ENCODE data around the gene FLT3. TPM values are rescaled to one million over a fixed set of nuclear protein-coding genes. Genes with fewer than 3 reads are reported as not detected.

Gene FLT3
- total and polyA plus RNA-seq, 9 of the 15 experiments (the other 6 are each of a cell fraction or from before 2014, with no cell fraction given) = not detected

GRCh38 chr13:28049880-28050875, 50.2 kb downstream of the FLT3 start (continued):
- TF ChIP-seq SOX6 (IDR thresholded peaks at IDR 0.05) = no peak
- TF ChIP-seq, protein P1, sequence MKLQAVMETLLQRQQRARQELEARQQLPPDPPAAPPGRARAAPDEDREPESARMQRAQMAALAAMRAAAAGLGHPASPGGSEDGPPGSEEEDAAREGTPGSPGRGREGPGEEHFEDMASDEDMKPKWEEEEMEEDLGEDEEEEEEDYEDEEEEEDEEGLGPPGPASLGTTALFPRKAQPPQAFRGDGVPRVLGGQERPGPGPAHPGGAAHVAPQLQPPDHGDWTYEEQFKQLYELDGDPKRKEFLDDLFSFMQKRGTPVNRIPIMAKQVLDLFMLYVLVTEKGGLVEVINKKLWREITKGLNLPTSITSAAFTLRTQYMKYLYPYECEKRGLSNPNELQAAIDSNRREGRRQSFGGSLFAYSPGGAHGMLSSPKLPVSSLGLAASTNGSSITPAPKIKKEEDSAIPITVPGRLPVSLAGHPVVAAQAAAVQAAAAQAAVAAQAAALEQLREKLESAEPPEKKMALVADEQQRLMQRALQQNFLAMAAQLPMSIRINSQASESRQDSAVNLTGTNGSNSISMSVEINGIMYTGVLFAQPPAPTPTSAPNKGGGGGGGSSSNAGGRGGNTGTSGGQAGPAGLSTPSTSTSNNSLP (IDR thresholded peaks at IDR 0.05; ENCODE audit: borderline replicate concordance, low read depth, low read length) = no peak
- TF ChIP-seq TOE1 (IDR thresholded peaks at IDR 0.05; ENCODE audit: borderline replicate concordance) = no peak
- no peak for TF ChIP-seq TOE1 (CRISPR knock-in tag; IDR thresholded peaks at IDR 0.05; ENCODE audit: borderline replicate concordance, low read depth)
- TF ChIP-seq BCOR (IDR thresholded peaks at IDR 0.05) = no peak
- TF ChIP-seq BMI1 (IDR thresholded peaks at IDR 0.05; ENCODE audit: low read length) = no peak
- no peak for TF ChIP-seq TRIM28 (IDR thresholded peaks at IDR 0.05)
- TF ChIP-seq NELFE (IDR thresholded peaks at IDR 0.05; ENCODE audit: insufficient read depth, insufficient read length) = no peak
- TF ChIP-seq, protein P2, sequence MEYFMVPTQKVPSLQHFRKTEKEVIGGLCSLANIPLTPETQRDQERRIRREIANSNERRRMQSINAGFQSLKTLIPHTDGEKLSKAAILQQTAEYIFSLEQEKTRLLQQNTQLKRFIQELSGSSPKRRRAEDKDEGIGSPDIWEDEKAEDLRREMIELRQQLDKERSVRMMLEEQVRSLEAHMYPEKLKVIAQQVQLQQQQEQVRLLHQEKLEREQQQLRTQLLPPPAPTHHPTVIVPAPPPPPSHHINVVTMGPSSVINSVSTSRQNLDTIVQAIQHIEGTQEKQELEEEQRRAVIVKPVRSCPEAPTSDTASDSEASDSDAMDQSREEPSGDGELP (CRISPR knock-in tag; IDR thresholded peaks at IDR 0.05; ENCODE audit: borderline replicate concordance) = no peak

Measured in K562 (cell line).